KG1 (cell line): ENCODE measurements around the gene EIF4B.
"Not testable (repeated sequence)": the region's sequence is repeated elsewhere in the genome, so short reads cannot be mapped to it uniquely, and the experiment has no call there.

Source experiments
- DNase-seq: peaks from one replicate; lab custom pipeline; 2025; lab: John Stamatoyannopoulos, UW

EIF4B gene

DNA sequence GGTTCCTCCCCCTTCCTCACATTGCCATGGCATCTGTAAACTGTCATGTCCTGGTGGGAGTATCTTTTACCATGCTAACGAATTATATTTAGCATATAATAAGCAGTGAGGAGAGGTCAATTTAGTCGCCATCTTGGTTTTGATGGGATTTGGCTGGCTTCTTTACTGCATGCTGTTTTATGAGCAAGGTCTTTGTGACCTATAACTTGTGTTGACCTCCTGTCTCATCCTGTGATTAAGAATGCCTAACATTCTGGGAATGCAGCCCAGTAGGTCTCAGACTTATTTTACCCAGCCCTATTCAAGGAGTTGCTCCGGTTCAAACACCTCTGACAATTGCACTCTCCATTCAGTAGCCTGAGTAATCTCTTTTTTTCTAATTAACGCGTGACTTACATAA is 2.1 kb upstream of the EIF4B start:
- DNase-seq = no peak

DNA sequence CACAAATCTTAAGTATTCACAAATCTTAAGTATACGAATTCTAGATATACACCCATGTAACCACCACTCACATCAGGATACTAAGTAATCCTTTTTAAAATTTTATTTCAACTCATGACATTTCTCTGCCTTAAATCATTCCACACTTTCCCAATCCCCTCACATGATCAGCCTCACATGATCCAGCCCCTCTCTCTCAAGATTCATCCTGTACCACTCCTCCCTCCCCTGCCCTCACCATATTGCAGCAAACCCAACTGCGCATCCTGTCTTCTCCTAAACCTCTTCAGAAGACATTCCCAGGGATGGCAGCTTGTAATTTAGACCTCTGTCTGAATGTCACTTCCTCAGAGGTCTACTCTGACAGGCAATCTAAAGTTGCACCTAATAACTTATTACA is 1.7 kb upstream of the EIF4B start:
- DNase-seq = no peak

DNA sequence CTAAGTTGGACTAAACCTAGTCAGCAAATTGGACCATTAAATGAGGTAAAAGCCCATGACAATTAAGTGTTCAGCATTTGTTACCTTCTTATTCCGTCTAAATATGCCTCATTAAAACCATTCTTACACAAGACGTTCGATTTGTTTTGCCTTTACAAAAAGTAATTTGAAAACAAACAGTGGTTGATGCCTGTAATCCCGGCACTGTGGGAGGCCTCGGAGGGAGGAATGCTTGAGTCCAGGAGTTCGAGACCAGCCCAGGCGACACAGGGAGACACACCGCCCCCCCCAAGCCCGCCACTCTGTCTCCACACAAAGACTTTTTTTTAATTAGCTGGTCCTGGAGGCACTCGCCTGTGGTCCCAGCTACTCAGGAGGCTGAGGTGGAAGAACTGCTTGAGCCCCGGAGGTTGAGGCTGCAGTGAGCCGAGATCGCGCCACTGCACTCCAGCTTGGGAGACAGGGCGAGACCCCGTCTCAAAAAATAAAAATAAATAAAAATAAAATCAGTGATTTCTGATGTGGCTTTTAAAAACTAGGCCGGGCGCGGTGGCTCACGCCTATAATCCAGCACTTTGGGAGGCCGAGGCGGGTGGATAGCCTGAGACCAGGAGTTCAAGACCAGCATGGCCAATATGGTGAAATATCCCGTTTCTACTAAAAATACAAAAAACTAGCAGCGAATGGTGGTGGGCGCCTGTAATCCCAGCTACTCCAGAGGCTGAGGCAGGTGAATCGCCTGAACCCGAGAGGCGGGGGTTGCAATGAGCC is 856 bp upstream of the EIF4B start:
- no peak for DNase-seq

DNA sequence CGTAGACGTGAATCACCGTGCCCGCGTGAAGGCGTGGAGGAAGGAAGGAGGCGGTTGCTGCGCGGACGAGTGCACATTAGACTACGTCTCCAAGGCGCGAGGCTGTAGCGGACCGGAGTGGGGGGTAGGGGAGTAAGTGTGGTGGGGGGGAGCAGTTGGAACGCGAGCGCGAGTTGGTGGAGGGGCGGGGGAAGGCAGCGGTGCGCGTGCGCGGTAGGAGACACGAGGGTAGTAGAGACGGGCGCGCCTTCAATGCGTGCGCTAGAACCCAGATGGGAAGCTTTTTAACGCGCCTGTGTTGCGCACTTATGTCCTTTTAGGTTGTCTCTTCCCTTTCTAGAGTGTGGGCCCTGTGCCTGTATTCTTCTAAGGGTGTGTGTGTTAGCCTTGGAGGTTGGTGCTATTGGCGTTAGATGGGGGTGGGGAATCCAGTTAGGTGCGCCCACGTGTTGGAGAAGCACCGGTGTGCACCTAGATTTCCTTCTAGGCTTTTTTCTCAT is 604 bp downstream of the EIF4B start:
- DNase-seq = no peak

DNA sequence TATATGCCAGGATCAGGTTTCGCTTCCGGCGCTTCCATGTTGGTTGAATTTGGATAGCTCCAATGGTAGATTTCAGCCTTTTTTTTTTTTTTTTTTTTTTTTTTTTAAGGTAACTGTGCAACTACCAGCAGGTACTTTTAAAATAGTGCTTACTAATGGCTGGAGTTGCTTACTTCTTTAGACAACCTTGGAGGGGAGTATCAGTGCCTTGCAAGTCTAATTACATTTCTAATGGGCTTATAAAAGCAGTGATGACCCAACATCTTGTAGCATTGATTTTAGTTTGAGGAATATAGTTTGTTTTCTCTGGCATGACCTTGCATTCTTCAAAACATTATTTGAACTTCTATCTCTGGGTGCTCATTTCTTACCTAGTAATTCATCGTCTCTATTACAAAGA is 1.1 kb downstream of the EIF4B start:
- DNase-seq = no peak

DNA sequence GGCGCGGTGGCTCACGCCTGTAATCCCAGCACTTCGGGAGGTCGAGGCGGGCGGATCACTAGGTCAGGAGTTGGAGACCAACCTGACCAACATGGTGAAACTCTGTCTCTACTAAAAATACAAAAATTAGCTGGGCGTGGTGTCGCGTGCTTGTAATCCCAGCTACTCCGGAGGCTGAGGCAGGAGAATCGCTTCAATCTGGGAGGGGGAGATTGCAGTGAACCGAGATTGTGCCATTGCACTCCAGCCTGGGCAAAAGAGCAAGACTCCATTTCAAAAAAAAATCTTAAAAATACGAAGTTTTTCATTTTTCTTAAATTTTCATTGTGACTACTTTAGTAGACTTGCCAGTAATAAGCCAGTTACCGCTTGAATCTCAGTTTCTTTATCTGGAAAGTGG is 2.5 kb downstream of the EIF4B start:
- DNase-seq = not testable (repeated sequence)

DNA sequence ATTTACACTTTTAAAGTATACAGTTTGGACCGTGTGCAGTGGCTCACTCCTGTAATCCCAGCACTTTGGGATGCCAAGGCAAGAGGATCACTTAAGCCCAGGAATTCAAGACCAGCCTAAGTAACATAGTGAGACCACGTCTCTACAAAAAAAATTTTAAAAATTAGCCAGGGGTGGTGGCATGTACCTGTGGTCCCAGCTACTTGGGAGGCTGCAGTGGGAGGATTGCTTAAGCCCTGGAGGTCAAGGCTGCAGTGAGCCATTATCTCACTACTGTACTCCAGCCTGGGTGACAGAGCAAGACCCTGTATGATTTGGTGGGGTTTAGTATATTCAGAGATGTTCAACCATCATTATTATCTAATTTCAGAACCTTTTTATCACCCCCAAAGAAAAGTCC is 4.7 kb downstream of the EIF4B start:
- no peak for DNase-seq

DNA sequence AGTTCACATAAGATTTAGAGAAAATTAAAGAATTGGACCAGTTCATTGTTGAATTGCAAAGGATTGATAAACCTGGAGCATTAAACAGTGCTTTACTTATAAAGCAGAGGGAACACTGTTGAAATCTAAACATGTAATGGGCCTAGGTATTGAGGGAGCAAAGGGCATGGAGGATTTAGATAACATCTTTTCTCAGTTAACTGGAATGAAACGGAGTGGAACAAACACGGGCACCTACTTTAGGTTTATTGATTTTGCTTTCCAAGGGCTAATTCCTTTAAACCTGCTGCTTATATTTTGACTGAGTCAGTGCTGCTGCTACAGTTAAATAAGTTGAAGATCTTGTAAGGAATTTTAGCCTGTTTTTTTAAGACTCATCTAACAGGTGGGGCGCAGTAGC is 5.6 kb downstream of the EIF4B start:
- no peak for DNase-seq

DNA sequence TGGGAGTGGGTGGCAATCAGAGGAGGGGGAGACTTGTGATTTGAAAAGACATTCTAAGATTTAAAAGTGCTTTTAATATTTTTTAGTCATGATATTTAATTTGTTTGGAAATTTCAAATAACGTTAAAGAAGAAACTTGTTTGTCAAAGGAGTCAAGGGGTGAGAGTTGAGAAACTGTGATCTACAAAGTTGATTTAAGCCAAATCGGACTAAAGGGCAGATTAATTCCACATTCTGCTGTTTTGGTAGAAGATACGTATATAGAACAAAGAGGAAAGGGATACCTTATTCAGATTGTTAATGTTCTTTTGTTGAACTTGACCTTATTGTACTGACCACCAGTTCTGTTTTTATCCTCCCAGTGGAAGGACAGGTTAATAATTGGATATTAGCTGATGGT is 6.7 kb downstream of the EIF4B start:
- no peak for DNase-seq

DNA sequence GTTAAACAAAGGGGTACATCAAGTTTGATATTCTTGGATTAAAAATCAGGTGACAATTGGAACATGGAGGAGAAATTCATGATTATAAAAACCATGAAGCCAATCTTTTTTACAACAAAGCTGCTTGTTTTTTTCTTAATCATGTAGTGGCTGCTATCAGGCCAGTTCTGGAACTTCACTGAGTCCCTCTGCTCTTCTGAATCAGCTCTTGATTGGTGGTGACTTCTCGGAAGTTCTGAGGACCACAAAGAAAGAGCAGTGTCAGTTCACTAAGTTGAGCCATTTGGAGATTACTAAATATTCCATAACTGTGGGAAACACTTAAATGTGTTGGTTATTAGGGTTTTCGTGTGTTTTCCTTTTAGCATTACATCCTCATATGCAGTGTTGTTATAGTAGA is 8.5 kb downstream of the EIF4B start:
- DNase-seq = no peak

DNA sequence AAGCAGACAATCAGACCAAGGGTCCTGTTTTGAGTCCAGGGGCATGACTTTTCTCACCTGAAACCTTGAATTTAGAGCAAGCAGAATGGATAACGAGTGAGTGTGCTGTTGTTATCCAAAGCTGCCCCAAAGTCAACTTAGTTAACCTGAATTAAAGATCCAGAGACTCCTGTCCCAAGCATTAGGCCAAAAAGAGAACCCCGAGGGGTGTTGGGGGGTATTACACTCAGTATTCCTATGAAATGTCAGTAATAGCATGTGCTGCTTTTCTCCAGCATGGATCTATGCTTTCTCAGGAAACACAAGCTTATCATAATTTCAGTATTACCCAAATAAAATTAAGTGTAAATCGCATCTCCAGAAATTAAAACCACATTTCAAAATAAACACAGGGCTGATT is 19.0 kb downstream of the EIF4B start:
- DNase-seq = no peak

DNA sequence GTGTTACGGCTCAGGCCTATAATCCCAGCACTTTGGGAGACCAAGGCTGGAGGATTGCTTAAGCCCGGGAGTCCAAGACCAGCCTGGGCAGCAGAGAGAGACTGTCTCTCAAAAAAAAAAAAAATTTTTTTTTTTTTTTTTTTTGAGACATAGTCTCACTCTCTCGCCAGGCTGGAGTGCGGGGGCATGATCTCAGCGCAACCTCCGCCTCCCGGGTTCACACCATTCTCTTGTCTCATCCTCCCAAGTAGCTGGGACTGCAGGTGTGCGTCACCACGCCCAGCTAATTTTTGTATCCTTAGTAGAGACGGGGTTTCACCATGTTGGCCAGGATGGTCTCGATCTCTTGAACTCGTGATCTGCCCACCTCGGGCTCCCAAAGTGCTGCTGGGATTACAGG is 20.8 kb downstream of the EIF4B start:
- not testable (repeated sequence) for DNase-seq

DNA sequence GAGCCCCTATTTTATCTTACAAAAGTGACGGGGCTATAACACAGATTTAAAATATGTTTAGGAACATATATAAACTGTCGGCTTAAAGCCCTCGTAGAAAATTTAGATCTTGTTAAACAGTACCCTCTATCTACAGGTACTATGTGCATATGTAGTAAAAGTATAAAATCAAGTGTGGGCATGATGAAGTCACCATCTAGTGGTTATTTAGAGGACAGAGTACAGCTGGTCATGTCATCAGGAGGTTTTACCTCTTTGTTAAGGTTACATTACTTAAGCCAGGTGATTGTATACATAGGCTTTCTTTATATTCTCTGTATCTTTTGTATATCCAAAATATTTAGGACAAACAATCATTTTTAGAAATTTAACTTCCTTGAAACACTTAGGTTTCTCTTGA is 25.4 kb downstream of the EIF4B start:
- no peak for DNase-seq

DNA sequence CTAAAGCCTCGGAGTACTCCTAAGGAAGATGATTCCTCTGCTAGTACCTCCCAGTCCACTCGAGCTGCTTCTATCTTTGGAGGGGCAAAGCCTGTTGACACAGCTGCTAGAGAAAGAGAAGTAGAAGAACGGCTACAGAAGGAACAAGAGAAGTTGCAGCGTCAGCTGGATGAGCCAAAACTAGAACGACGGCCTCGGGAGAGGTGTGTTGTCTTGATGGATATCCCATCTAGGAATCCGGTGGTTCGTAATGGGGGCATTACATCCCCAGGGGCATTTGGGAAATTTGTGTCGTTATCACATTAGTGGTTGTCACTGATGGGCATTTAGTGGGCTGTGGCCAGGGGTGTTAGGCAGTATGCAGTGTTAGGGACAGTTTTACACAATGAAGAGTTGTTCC is 27.6 kb downstream of the EIF4B start:
- not testable (repeated sequence) for DNase-seq

DNA sequence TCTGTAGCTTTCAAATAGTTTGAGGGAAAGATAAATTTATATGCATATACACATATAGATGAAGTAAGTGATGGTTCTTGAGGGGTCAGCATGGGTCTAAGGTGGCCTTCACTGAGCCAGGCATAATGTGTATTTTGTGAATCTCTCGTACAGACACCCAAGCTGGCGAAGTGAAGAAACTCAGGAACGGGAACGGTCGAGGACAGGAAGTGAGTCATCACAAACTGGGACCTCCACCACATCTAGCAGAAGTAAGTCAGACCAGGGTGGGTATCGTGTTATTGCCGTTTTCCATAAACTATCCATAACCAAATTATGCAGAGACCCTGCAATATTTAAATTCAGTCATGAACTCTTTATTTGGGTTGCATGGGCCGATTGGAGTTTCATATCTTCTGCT is 28.2 kb downstream of the EIF4B start:
- DNase-seq = no peak

DNA sequence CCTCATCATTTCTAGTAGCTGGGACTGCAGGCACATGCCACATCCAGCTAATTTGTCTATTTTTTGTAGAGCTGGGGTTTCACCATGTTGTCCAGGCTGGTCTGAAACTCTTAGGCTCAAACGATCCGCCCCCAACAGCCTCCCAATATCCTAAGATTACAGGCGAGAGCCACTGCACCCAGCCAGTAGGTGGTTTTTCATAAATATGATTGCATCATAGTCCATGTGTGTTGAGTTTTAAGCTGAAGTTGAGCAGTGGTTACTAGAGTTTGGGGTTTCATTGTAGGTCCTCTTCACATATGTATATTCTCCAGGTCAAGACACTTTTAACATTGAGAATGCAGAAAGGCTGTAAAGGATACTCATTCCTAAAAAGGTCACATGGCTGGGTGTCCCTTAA is 30.5 kb downstream of the EIF4B start:
- no peak for DNase-seq

DNA sequence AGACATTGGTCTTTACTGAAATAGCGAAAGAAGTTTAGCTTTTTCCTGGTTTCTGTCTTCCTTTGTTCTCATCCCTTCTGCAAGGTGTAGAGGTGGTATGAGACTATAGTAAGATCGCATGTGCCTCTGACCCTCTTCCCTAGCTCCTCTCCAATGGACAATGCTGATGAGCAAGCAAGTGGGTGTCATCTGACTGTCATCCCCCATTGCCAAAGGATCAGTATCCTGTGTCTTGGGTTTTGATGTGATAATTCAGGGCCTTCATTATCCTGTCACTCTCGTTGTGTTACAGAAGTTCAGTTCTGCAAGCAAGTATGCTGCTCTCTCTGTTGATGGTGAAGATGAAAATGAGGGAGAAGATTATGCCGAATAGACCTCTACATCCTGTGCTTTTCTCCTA is 33.6 kb downstream of the EIF4B start:
- no peak for DNase-seq

DNA sequence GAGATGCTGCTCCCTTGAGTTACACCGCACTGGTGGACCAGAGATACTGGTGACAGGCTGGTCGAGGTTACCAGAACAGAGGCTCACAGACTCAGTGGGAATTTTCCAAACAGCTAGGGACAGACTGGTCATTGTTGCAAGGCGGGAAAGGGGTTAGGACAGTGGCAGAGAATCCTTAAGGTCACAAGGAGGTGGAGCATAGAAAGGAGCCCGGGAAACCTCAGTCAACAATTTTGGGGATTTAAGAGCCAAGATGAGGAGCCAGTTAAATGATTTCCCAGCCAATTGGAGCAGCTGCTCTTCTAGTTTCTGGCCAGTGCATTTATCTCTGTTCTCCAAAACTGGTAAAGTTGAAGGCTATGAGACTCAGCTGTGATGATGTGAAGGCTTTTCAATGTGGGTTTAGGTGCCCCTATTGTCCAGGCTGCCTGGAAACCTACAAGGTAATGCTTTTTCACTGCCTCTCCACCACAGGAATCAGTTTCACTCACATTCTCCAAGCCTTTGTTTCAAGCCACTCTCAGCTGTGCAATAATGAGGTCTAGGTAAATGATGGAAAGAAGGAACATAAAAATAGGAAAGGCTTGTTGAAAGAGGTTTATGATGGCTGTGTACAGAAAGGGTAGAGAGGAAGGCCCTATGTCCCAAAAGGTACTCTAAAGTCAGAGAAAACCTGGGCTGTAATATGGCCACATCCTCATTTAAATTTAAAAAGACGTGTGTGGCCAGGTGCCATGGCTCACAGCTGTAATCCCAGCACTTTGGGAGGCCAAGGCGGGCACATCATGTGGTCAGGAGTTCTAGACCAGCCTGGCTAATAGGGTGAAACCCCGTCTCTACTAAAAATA is 36.6 kb downstream of the EIF4B start:
- DNase-seq = no peak

DNA sequence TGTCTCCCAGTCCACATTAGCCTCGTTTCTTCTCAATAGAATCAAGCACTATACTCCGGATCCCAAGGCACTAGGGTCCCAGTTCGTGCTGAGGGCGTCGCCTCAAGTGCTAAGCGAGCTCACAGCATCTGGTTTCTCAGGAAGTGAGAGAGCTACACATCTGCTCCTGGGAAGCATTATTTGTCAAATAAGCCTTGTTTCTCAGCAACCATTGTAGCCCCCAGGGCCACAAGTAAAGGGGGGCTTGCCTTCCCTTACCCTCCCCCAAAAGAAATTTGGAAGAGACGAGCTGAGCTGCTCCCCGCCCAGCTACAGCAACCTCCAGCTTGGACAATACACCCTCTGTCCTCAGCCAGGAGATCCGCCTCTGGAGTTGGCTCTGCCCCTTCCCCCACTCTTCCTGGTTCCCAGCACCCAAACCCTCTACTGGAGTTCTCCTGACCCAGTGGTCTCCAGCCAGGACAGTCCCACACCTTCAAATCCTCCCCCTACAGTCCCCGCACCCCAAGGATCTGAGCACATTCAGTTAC is 37.9 kb downstream of the EIF4B start:
- no peak for DNase-seq

DNA sequence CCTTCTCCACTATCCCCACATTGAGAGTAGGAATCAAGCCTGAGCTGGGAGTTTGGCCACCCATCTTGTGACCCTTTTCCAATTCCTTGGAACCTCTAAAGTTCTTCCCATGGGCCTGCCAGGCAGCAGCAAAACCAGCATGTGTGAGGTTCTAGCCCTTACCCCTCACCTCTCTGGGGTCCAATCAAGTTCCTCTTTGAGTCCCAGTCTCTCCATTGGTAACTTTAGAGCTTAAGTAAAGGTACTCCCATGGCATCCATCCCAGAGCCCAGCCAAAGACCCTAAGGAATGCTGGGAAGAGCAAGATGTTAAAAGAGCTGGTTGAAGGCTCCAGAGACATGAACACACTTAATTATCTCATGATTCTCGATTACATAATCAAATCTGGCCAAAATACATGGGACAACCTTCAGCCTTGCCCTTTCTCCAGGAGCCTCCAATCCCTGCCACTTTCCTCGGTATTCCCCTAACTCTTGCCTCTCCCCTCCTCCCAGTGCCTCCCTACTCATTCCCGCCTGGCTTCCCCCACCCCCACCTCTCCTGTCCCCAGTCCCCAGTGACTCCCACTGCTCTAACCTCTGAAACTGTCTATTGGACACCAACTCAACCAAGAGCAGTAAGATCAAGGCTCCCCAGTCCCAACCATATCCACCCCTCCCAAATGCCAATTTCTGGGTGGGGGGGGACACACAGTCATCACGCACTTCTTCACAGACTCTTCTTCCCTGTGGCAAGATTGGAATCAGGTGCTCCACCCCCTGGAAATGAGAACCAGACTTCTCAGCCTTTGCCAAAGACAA is 38.8 kb downstream of the EIF4B start:
- no peak for DNase-seq

DNA sequence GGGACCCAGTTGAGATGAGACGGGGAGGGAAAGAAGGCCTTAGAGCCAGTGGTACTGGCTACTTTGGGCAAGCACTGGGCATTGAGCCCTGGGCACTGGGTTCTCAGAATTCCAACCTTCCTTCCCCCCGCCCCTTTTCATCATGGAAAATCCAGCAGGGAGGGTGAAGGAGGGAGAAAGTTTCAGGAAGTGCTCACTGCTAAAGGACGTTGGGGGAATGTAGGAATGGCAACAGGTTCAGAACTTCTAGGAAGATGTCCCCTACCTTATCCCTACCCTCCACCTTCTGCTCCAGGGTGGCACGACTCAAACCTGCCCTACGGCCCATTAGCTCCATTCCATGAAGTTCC is 39.4 kb downstream of the EIF4B start:
- DNase-seq = no peak

DNA sequence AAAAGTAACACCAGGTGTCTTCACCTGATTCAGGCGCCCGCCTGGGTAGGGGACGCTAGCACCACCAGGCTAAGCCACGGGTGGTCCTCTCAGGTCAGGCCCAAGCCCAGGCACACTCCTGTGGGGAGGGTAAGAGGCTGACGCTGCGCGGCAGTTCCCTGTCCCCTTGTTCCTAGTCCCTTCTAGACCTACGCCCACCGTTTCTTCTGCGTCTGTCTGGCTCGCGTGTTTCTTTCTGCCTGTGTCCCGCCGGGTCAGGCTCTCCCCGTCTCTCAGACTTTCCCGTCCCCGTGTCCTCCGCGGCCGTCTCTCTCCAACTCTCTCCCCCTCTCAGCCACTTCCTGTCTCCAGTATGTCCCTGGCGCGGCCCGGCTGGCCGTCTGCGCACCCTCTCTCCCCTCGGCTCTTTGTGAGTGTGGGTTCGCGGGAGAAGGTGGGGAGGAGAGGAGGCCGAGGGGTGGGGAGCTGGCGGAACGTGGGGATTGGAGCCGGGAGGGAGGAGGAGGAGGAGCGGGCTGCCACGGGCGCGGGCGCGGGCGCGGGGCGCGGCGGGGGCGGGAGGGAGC is 40.5 kb downstream of the EIF4B start:
- DNase-seq = no peak
